Activated naive CD4-positive, alpha-beta T cell treated with anti-CD3 and anti-CD28 coated beads for 36 hours (primary cell): ENCODE measurements around the gene NR1H3. TPM values are rescaled to one million over a fixed set of nuclear protein-coding genes. Genes with fewer than 3 reads are reported as not detected.

Experiments
- CTCF ChIA-PET: fragments of 350-600 bp; sonication (Branson Sonifier 250); formaldehyde crosslinking; loops from one replicate; lab custom pipeline; 2021; ENCODE audit warnings: antibody characterized with exemption; lab: Charles Lee
- DNase-seq: peaks from one replicate; pipeline ENCODE4 v3.0.0-alpha.2; 2020
- H3K27ac Mint-ChIP-seq: one replicate; pipeline ENCODE4 v1.8.0; 2021; ENCODE audit warnings: mild to moderate bottlenecking, mixed read lengths
- H3K27me3 Mint-ChIP-seq: one replicate; pipeline ENCODE4 v1.8.0; 2021; ENCODE audit warnings: low read depth, mixed read lengths
- H3K36me3 Mint-ChIP-seq: one replicate; pipeline ENCODE4 v1.8.0; 2021; ENCODE audit warnings: low read depth, mixed read lengths
- H3K4me1 Mint-ChIP-seq: one replicate; pipeline ENCODE4 v1.8.0; 2021; ENCODE audit warnings: low read depth, mixed read lengths
- H3K4me3 Mint-ChIP-seq: one replicate; pipeline ENCODE4 v1.8.0; 2021; ENCODE audit warnings: mild to moderate bottlenecking, moderate library complexity, mixed read lengths
- H3K9me3 Mint-ChIP-seq: one replicate; pipeline ENCODE4 v1.8.0; 2021; ENCODE audit warnings: mixed read lengths
- intact Hi-C: fragments of 100-400 bp; cut with micrococcal nuclease; formaldehyde crosslinking; loops from one replicate; pipeline ENCODE4 v1.15.1; 2023
- total RNA-seq, 2 experiments: library from RNA; stranded (reverse); gene quantifications; one replicate each; pipeline ENCODE4 v1.2.3, GENCODE V29; 2021

The NR1H3 gene
- total RNA-seq, 2 experiments from 2014 or later, result 10.4 to 11.3 TPM

DNA sequence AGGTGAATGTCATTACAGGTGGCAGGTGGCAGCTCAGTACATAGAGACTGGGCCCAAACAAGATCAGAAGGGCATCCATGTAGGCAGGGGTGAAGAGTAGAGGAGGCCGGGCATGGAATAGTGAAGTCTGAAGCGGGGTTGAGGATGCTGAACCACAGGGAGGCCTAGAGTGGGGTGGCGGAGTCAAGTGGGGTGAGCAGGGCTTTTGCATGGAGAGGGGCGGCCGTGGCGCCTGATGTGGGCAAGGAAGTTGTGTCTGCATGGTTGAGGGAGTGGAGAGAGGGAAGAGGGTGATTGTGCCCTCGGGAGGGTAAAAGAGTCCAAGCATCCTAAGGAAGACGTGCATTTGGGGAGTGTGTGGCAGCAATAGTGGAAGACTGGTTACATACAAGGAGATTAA is 28.6 kb upstream of the NR1H3 start:
- Mint-ChIP-seq H3K9me3 (no peaks in the 10 kb centered on the region), H3K4me1 (peaks cover 27% of the 10 kb centered on the region), H3K36me3 (peaks cover 46% of the 10 kb centered on the region), H3K27ac (peak overlapping the region; percentile 17), H3K4me3 (no peak overlapping the region), H3K27me3 (no peaks in the 10 kb centered on the region)
- CTCF ChIA-PET, result interaction anchor here (0.6 to 0.7 kb wide), 2 partner anchors 225 to 412 kb away, joined by 3 to 4 read pairs; no protein-coding TSS in a partner anchor
- intact Hi-C loops, result no loop called here
- no peak for DNase-seq

DNA sequence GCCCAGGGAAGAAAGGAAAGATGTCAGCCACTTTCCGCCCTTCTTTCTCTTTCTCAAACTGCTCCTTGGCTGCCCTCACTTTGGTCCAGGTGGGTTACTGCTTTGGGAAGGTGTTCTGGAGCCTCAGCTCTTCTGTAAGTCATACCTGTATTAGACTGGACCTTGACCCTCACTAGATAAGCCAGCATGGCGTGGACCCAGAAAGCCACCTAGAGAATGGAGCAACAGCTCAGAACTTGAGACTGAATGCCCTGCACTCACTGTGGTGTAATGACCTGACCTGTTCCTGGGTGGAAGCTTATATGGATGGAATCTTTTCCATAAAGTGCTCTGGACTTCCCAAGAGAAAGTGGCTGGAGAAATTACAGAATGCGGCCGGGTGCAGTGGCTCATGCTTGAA is 24.7 kb upstream of the NR1H3 start:
- intact Hi-C loops, result no loop called here
- DNase-seq, result no peak
- Mint-ChIP-seq H3K27ac (no peak overlapping the region), H3K27me3 (no peaks in the 10 kb centered on the region), H3K36me3 (peaks cover 50% of the 10 kb centered on the region), H3K9me3 (no peaks in the 10 kb centered on the region), H3K4me3 (no peak overlapping the region), H3K4me1 (peaks cover 30% of the 10 kb centered on the region)
- CTCF ChIA-PET, result interaction anchor here (0.8 to 3.2 kb wide), 7 partner anchors 12 to 89 kb away, joined by 3 to 15 read pairs (median 5); partner anchors contain the start of gene ACP2

DNA sequence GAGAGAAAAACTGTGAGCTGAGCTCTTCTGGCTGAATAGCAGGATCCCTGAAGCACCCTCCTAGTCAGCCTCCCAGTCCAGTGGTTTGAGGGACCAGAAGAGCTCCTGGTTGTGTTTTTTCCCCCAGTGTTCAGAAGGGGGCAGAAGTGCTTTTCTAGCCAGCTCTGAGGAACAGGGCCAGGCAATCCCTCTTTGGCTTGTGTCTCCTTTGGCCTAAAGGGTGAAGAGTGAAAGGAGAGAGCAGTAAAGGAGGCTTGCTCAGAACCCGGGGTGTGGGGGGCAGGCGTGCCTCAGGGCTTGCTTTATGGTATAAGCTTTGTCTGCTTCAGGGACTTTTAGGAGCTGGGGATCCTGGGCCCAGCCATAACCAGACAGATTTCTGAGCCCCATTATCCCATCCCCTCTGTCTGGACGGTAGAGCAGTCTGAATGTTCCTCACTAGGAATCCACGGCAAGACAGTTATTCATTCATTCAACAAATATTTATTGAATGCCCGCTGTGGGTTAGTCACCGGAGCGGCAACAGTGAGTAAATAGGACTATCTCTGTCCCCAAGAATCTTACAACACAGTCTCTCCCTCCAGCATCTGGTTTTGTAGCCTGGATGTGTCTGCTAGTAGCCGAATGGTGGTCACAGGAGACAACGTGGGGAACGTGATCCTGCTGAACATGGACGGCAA is 23.7 kb upstream of the NR1H3 start:
- intact Hi-C loops, result loop anchor here (1.0 kb wide), 3 partner anchors 19 to 57 kb away; no protein-coding TSS in a partner anchor
- Mint-ChIP-seq H3K27me3 (no peaks in the 10 kb centered on the region), H3K4me1 (peaks cover 30% of the 10 kb centered on the region), H3K36me3 (peaks cover 44% of the 10 kb centered on the region), H3K9me3 (no peaks in the 10 kb centered on the region), H3K4me3 (peak overlapping the region; percentile 3), H3K27ac (peak overlapping the region; percentile 77)
- DNase-seq, result peak; percentile 38
- CTCF ChIA-PET, result interaction anchor here (0.5 to 3.2 kb wide), 14 partner anchors 10 to 176 kb away, joined by 3 to 15 read pairs (median 4); partner anchors contain the start of gene ACP2

DNA sequence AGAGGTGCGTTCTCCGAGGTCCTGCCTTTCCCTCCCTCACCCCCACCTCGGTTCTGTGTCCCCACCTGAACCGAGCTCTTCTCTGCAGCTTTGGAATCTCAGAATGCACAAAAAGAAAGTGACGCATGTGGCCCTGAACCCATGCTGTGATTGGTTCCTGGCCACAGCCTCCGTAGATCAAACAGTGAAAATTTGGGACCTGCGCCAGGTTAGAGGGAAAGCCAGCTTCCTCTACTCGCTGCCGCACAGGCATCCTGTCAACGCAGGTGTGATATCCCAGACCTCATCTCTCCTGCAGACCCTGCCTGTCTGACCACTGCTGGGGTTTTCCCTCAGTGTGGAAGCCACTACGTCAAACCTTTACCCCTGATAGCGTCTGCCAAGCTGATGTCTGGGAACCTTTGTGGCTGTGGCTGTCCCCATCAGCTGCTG is 23.1 kb upstream of the NR1H3 start:
- Mint-ChIP-seq H3K4me3 (peak overlapping the region; percentile 3), H3K27me3 (no peaks in the 10 kb centered on the region), H3K36me3 (peaks cover 44% of the 10 kb centered on the region), H3K27ac (peak overlapping the region; percentile 77), H3K4me1 (peaks cover 30% of the 10 kb centered on the region), H3K9me3 (no peaks in the 10 kb centered on the region)
- intact Hi-C loops, result loop anchor here (1.0 kb wide), 3 partner anchors 19 to 57 kb away; no protein-coding TSS in a partner anchor
- CTCF ChIA-PET, result interaction anchor here (0.5 to 3.2 kb wide), 9 partner anchors 10 to 84 kb away, joined by 3 to 15 read pairs (median 5); partner anchors contain the start of gene ACP2
- DNase-seq, result peak; percentile 82

DNA sequence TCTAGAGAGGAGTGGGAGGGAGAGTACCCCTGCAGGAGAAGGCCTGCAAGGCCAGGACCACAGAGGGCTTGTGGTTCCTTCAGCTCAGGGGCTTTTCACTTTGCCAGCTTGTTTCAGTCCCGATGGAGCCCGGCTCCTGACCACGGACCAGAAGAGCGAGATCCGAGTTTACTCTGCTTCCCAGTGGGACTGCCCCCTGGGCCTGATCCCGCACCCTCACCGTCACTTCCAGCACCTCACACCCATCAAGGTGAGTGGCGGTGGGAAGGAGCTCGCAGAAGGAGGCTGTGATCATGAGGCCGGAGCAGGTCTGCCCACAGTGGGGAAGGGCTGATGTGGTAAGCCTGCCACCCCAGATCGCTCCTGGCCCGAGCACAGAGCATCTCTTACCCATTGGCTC is 22.6 kb upstream of the NR1H3 start:
- H3K27me3 Mint-ChIP-seq, result no peaks in the 10 kb centered on the region
- H3K27ac Mint-ChIP-seq, result peak overlapping the region; percentile 77
- peaks cover 49% of the 10 kb centered on the region for H3K36me3 Mint-ChIP-seq
- intact Hi-C loops, result no loop called here
- H3K4me1 Mint-ChIP-seq, result peaks cover 30% of the 10 kb centered on the region
- H3K9me3 Mint-ChIP-seq, result no peaks in the 10 kb centered on the region
- CTCF ChIA-PET, result interaction anchor here (0.6 to 3.2 kb wide), 6 partner anchors 13 to 219 kb away, joined by 3 to 15 read pairs (median 10); partner anchors contain the start of gene ACP2
- H3K4me3 Mint-ChIP-seq, result no peak overlapping the region
- DNase-seq, result no peak

DNA sequence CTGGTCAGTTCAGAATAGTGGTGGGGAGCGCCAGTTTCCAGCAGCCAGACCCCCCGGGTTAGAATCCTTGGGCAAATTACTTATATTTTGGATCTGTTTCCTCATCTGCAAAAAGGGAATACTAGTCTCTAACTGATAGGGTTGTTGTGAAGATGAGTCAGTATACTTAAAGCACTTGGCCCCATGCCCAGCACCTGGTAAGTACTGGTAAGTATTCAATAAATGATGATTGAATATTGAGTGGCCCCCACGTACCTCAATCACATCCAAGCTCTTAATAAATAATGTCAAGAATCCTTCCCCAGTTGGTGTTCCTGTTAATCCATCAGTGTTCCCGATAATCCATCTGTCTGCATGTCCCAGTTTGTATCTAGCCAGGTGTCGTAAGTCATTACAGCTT is 21.3 kb upstream of the NR1H3 start:
- H3K4me1 Mint-ChIP-seq, result peaks cover 30% of the 10 kb centered on the region
- no peak overlapping the region for H3K4me3 Mint-ChIP-seq
- no peak for DNase-seq
- intact Hi-C loops, result no loop called here
- peaks cover 53% of the 10 kb centered on the region for H3K36me3 Mint-ChIP-seq
- H3K27ac Mint-ChIP-seq, result peak overlapping the region; percentile 37
- no peaks in the 10 kb centered on the region for H3K9me3 Mint-ChIP-seq
- H3K27me3 Mint-ChIP-seq, result no peaks in the 10 kb centered on the region
- CTCF ChIA-PET, result interaction anchor here (0.6 to 3.1 kb wide), 5 partner anchors 12 to 74 kb away, joined by 3 to 14 read pairs (median 4); partner anchors contain the start of gene ACP2

DNA sequence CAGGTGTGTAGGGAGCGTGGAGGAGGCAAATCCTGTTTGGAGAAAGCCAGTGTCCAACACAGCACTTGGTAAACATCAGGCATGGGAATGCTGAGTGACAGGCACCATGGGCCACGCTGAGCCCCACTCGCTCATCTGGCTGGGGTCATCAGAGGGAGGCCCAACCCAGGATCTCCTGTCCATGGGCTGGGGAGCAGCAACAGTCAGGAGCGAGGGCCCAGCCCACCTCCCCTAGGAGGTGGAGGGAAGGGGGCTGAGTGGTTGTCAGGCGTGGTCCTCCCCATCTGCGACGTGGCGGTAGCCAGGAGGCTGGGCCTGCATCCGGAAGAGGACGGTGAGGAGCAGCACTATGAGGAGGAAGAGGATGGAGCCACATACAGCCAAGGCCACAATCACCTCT is 17.9 kb upstream of the NR1H3 start:
- DNase-seq, result no peak
- no peaks in the 10 kb centered on the region for H3K9me3 Mint-ChIP-seq
- H3K4me3 Mint-ChIP-seq, result peak overlapping the region; percentile 11
- intact Hi-C loops, result no loop called here
- no peaks in the 10 kb centered on the region for H3K27me3 Mint-ChIP-seq
- H3K27ac Mint-ChIP-seq, result peak overlapping the region; percentile 10
- peaks cover 63% of the 10 kb centered on the region for H3K36me3 Mint-ChIP-seq
- H3K4me1 Mint-ChIP-seq, result peaks cover 16% of the 10 kb centered on the region
- CTCF ChIA-PET, result interaction anchor here (1.4 kb wide), 1 partner anchor 9 kb away, joined by 5 read pairs; the partner anchor contains the start of gene ACP2

DNA sequence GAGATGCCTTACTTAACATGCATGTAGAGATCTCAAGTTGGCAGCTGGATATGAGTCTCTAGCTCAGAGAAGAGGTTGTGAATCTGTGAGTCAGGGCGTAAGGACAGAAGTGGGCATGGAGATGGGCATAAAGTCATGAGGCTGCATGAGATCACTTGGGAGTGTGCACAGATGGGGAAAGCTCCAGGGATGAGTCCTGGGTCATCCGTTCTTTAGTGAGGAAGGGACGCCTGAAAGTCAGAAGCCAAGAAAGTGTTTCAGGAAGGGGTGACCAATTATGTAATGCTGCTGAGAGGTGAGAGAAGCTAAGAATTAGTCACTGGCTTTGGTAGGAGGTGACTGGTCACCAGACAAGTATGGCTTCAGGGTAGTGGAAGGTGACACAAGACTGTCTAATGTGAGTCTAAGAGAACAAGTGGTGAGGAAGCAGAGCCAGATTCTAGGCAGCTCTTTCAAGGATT is 15.9 kb upstream of the NR1H3 start:
- intact Hi-C loops, result no loop called here
- no peaks in the 10 kb centered on the region for H3K9me3 Mint-ChIP-seq
- no peaks in the 10 kb centered on the region for H3K27me3 Mint-ChIP-seq
- CTCF ChIA-PET, result interaction anchor here (0.7 to 2.4 kb wide), 4 partner anchors 14 to 23 kb away, joined by 3 to 8 read pairs (median 4); no protein-coding TSS in a partner anchor
- DNase-seq, result no peak
- H3K27ac Mint-ChIP-seq, result peak overlapping the region; percentile 60
- H3K4me3 Mint-ChIP-seq, result no peak overlapping the region
- peaks cover 4% of the 10 kb centered on the region for H3K4me1 Mint-ChIP-seq
- H3K36me3 Mint-ChIP-seq, result peaks cover 54% of the 10 kb centered on the region

DNA sequence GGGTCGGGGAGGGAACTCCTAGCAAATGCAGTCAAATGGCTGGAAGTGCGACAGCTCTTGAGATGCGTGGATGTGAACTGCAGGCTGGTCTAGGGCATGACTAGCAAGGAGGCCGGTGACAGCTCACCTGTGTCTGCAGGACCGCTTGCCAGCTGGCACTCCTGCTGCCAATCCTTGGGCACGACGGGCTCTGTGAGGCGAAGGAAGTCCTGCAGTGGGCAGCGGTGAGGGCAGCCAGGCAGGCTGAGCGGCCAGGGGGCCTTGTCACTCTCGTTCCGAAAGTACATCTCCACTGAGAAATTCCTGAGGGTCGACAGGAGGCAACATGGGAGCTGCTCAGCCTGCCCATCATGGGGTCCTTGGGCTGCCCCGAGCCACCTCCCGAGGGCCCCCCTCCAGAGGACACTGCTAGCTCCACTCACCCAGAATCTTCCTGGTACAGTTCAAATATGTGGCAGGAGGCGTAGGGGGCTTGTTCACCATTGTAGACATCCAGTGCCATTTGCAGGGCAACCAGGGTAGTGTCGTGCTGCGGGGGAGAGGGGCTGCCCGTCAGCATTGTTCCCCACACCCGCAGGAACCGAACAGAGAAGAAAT is 15.1 kb upstream of the NR1H3 start:
- H3K36me3 Mint-ChIP-seq, result peaks cover 49% of the 10 kb centered on the region
- CTCF ChIA-PET, result interaction anchor here (0.5 to 2.4 kb wide), 4 partner anchors 17 to 182 kb away, joined by 3 to 8 read pairs (median 3); no protein-coding TSS in a partner anchor
- peak overlapping the region; percentile 60 for H3K27ac Mint-ChIP-seq
- intact Hi-C loops, result no loop called here
- no peak overlapping the region for H3K4me3 Mint-ChIP-seq
- H3K9me3 Mint-ChIP-seq, result no peaks in the 10 kb centered on the region
- no peaks in the 10 kb centered on the region for H3K27me3 Mint-ChIP-seq
- peaks cover 10% of the 10 kb centered on the region for H3K4me1 Mint-ChIP-seq
- DNase-seq, result no peak

DNA sequence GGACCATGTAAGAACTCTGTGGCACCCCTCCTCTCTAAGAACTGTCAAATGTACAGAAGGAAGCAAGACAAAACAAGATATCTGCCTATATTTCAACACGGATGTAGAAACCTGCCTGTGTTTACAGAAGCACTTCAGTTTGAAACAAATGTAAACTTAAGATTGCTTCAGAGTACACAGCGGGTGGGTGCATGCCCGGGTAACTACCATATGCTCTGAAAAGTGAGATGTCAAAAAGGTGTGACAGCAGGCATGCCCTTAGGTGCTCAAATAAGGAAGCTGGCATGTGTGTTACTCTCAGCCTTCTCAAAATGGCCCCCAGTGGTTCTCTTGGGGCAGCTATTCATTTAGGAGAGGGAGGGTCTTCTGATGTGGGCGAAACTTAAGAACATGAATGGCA is 14.3 kb upstream of the NR1H3 start:
- peaks cover 43% of the 10 kb centered on the region for H3K36me3 Mint-ChIP-seq
- CTCF ChIA-PET, result interaction anchor here (0.5 to 2.4 kb wide), 3 partner anchors 16 to 181 kb away, joined by 3 to 8 read pairs (median 3); no protein-coding TSS in a partner anchor

DNA sequence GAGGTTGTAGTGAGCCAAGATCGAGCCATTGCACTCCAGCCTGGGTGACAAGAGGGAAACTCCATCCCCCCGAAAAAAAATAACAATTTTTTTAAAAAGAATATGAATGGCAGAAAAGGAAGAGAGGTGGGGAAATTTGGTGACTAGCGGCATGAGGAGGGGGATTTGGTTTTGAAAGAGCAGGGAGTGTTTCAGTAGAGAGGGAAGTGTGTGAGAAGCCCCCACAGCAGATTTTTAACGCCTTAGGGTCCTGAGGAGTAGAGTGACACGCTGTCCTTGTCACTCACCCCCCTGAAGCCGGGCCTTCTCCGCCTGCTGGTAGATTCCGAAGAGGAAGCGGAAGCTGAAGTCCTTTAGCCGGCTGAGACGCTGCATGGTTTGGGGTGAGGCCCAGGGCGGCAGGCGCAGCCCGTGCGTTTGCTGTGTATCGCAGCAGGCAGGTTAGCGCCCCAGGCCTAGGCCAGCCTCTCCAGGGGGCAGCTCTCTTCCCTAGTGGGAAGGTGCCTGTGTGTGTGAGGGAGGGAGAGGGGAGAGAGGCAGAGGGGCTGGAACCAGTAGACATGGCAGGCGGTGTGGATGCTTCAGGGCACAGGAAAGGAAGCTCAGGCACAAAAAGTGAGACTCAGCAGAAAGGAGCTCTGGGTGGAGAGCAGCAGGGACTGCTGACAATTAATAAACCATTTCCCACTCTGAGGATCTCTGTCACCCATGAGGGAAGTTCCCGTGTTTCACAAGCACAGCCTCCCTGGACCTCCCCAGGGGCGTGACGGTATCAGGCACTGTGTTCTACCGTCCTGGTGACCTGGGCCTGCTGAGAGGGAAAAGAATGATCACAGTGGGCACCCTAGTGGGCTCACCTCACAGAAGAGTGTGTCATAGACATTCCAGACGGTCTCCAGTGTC is 13.1 kb upstream of the NR1H3 start:
- Mint-ChIP-seq H3K4me1 (peaks cover 21% of the 10 kb centered on the region), H3K27ac (no peak overlapping the region), H3K4me3 (no peak overlapping the region), H3K9me3 (no peaks in the 10 kb centered on the region), H3K27me3 (no peaks in the 10 kb centered on the region), H3K36me3 (peaks cover 38% of the 10 kb centered on the region)
- DNase-seq, result no peak
- CTCF ChIA-PET, result interaction anchor here (0.6 to 1.5 kb wide), 3 partner anchors 15 to 21 kb away, joined by 3 read pairs; no protein-coding TSS in a partner anchor
- intact Hi-C loops, result no loop called here

More for the DNA sequence above, 14.3 kb upstream of the NR1H3 start:
- DNase-seq, result no peak
- intact Hi-C loops, result no loop called here
- Mint-ChIP-seq H3K9me3 (no peaks in the 10 kb centered on the region), H3K27ac (no peak overlapping the region), H3K4me3 (no peak overlapping the region), H3K27me3 (no peaks in the 10 kb centered on the region), H3K4me1 (peaks cover 15% of the 10 kb centered on the region)
